Fibroblast of the conjunctiva (primary cell): ENCODE measurements around the gene CXXC5.
"Not testable (repeated sequence)": the region's sequence is repeated elsewhere in the genome, so short reads cannot be mapped to it uniquely, and the experiment has no call there.

Experiments used
- DNase-seq: peaks from one replicate; pipeline ENCODE4 v3.0.0-alpha.2; 2010; ENCODE audit warnings: low read depth

Gene CXXC5

DNA sequence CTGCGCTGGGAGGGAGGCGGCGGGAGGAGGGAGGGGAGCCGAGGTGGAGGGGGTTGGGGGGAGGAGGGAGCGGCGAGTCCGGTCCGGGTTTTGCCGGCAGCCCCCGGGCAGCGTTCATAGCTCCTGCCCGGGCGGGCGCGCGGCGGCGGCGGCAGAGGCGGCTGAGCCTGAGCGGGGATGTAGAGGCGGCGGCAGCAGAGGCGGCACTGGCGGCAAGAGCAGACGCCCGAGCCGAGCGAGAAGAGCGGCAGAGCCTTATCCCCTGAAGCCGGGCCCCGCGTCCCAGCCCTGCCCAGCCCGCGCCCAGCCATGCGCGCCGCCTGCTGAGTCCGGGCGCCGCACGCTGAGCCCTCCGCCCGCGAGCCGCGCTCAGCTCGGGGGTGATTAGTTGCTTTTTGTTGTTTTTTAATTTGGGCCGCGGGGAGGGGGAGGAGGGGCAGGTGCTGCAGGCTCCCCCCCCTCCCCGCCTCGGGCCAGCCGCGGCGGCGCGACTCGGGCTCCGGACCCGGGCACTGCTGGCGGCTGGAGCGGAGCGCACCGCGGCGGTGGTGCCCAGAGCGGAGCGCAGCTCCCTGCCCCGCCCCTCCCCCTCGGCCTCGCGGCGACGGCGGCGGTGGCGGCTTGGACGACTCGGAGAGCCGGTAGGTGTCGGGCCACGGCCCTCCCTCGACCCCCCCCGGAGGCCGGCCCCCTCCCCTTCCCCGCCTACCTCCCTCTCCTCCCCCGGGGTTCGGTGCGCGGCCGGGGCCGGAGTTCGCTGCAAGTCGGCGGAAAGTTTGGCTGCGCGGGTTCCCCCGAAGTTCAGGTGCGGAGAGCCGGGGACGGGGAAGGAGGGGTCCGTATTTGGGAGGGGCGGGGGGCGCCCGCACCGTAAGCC is at the start of gene CXXC5:
TSS of gene CXXC5 (plus strand) at position 145 of the 877 bp plus-strand sequence. CDS start 32,175 bp downstream, outside the sequence.
- peak; percentile 58 for DNase-seq

DNA sequence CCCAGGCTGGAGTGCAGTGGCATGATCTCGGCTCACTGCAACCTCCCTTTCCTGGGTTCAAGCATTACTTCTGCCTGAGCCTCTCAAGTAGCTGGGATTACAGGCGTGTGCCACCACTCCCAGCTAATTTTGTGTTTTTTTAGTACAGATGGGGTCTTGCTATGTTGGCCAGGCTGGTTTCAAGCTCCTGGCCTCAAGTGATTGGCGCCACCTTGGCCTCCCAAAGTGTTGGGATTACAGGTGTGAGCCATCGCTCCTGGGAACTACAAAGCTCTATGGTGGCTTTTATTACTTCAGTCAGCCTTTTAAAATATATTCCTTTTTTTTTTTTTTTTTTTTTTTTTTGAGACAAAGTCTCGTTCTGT is 49.6 kb upstream of the CXXC5 start:
- not testable (repeated sequence) for DNase-seq

DNA sequence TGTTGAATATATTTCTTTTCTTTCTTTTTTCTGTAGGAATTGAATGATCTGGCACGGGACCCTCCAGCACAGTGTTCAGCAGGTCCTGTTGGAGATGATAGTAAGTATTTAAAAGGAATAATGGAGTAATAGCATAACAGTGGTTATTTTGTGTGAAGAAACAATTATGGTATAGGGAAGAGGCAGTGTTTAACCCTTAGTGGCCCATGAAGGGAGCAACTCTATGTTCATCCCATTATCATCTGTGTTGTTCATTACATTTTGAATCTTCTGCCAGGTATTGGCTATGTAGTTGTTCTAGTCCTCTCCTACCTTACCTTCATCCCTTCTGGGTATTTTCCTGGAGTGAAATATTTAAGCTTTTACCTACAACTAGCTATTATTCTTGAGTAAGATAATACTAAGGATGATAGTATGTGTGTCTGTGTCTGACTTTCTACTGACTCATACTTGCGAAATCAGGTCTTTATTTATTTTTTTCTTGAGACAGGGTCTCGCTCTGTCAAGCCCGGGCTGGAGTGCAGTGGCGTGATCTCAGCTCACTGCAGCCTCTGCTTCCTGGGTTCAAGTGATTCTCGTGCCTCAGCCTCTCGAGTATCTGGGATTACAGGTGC is 47.7 kb upstream of the CXXC5 start:
- peak; percentile 10 for DNase-seq

DNA sequence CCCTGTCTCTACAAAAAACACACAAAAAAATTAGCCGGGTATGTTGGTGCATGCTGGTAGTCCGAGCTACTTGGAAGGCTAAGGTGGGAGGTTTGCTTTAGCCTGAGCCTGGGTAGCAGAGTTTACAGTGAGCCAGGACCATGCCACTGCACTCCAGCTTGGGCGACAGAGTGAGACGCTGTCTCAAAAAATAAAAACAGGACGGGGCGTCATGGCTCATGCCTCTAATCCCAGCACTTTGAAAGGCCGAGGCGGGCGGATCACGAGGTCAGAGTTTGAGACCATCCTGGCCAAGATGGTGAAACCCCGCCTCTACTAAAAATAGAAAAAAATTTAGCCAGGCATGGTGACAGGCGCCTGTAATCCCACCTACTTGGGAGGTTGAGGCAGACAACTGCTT is 46.7 kb upstream of the CXXC5 start:
- DNase-seq: no peak

DNA sequence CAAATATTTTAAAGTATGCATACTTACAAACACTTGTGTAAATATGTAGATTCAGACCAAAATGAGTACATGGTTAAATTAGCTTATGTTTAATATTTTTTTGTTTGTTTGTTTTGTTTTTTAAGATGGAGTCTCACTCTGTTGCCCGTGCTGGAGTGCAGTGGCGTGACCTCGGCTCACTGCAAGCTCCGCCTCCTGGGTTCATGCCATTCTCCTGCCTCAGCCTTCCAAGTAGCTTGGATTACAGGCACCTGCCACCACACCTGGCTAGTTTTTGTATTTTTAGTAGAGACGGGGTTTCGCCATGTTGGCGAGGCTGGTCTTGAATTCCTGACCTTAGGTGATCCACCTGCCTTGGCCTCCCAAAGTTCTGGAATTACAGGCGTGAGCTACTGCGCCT is 46.2 kb upstream of the CXXC5 start:
- not testable (repeated sequence) for DNase-seq

DNA sequence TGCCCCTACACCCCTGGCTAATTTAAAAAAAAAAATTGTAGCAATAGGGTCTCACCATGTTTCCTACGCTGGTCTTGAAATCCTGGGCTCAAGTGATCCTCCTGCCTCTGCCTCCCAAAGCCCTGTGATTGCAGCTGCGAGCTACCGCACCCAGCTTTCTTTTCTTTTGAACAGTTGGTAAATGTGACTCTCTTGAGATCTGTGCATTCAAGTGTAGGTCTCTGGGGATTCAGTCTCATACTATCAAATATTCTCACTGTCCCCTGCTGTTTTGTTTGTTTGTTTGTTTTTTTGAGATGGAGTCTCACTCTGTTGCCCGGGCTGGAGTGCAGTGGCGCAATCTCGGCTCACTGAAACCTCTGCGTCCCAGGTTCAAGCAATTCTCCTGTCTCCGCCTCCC is 42.3 kb upstream of the CXXC5 start:
- DNase-seq: no peak

DNA sequence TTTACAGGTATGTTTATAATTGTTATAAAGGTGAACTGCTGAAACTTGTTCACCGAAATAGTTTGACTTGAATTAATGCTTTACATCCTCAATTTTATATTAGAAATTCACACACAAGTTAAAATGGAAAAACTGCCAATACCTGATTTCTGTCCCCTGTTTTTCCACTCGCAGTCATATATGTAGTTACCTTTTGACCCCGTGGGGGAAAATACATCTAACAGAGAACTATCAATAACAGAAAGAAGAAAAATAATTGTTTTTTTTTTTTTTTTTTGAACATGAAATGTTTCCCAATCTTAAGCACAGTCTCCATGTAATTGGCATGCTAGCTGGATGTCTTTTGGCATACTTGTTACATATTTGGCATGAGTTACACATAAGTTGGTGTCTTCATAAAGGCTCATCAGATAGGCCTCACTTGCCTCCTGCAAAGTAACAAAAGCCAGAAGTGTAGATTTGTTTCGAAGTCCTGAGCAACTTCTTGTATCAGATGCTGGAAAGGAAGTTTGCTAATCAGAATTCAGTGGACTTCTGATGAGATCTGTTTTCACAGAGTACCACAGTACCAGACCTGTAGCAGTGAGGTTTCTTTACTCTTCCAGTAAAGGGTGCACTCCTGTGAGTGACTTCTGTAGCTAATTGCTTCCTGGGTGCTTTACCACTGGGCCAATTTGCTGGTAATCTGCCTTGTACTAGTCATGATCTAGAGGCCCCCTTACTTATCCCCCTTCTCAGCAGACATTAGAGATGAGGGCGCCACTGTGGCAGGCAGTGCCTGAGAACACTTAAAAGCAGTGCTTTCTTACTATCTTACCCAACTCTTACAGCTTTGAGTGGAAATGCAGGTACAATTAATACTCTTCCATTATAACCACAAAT is 36.2 kb upstream of the CXXC5 start:
- peak; percentile 17 for DNase-seq

DNA sequence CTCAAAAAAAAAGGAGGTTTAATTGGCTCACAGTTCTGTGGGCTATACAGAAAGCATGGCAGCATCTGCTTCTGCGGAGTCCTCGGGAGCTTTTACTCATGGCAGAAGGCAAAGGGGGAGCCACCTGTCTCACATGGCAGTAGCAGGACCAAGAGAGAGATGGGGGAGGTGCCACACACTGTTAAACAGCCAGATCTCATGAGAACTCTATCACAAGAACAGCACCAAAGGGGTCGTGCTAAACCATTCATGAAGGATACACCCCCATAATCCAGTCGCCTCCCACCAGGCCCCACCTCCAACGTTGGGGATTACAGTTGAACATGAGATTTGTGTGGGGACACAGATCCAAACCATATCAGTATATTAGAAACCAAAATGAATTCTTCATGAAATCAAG is 28.3 kb upstream of the CXXC5 start:
- DNase-seq: no peak

DNA sequence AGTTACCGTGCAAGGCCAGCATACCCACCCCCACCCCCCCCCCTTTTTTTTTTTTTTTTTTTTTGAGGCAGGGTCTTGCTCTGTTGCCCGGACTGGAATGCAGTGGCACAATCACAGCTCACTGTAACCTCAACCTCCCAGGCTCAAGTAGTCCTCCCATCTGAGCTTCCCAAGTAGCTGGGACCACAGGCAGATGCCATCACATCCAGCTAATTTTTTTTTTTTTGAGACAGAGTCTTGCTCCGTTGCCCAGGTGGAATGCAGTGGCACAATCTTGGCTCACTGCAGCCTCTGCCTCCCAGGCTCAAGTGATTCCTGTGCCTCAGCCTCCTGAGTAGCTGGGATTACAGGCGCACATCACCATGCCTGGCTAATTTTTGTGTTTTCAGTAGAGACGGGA is 22.8 kb upstream of the CXXC5 start:
- DNase-seq: not testable (repeated sequence)

DNA sequence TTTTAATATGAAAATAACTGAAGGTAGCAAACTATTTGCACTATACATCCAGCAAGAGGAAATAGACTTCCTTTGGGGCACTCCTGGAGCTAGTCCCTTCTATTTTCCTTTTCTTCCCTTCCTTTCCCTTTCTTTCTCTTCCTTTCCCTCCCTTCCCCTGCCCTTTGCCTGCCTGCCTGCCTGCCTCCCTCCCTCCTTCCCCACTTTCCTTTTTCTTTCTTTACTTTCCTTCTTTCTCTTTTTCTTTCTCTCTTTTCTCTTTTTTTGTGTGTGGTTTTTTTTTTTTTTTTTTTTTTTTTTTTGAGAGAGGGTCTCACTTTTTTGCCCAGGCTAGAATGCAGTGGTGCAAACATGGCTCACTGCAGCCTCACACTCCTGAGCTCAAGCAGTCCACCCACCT is 17.3 kb upstream of the CXXC5 start:
- no peak for DNase-seq

DNA sequence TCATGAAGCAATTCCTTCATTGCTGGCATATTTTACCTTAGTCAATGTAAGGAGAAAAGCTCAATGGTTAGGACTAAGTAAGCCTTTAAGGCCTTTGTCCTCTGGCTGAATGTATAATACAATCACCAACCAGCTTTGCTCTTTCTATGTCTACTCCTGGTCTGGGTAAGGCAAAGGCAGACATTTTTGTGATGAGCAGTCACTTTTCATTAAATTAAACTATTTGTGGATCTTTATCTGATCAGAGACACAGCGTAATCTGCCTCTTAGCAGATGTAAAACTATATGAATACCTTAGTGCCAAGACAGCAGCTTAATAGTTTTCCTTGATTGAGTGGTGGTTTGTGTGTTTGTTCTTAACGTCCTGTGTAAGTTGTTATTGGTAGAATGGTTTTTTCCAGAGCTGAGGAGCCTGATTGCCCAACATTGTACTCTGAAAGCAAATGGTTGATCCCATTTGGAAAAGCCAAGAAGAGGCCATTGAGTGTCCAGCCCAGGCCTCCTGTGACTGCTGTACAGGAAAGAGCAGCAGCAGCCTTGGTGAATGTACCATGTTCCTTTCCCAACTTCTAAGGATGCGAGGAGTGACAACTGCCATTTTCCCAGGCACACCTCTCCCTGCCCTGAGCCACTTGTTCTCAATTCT is 16.5 kb upstream of the CXXC5 start:
- no peak for DNase-seq

DNA sequence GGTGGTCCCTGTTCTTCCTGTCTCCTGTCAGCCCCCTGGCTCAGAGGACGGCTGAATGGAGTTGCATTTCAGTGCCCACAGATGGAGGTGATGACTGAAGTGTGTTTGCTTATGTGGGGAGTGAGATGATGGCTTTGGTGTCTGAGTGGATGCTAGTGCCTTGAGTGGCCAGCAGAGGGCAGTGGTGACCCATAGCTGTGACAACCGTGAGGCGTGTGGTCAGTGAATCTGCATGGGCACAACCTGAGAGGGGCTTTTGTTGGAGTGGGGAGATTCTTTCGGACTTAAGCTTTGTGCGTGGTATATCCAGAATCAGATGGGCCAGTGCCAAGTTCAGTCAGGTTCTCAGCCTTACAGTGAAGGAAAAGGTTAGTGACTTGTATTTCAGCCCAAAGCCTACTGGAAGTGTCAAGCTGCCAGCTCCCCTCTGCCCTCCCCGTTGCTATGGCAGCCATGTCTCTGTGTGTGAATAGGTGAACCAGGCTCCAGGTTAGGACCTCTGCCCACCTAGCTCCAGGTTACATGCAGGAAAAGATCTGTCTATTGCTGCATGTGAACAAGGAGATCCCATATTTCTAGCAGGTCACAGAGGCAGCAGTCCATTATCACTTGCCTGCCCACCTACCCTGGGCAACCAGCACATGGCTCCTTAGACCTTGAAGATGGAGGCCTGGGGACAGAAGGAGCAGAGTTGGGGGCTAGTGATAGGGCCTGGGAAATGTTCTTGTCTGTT is 14.7 kb upstream of the CXXC5 start:
- peak; percentile 59 for DNase-seq

DNA sequence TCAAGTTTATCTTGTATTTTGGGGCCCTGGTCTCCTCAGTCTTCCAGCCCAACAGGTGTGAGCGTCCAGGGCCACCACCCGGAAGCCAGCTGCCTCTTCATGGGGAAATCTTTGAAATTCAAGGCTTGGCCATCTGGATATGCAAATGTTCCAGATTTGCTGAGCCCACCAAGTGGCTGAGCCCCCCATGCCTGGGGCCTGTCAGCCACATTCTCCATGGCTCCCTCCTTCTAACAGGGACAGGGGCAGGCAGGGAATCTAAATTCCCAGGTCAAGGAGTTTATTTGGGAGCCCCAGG is 14.2 kb upstream of the CXXC5 start:
- no peak for DNase-seq

DNA sequence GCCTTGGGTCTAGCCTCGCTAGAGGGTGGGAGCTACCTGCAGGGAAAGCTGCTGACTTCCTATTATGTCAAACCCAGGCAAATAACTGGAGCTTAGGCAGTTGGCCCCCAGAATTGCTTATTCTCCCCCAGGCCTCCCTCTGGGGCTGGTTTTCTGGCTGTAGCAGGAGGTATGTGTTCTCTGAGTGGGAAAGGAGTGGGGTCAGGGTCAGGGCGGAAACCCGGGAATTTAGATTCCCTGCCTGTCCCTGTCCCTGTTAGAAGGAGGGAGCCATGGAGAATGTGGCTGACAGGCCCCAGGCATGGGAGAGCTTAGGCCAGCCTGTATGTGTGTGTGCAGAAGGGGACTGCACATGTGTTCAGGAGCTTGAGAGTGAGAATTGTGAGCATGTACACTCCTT is 13.6 kb upstream of the CXXC5 start:
- no peak for DNase-seq

DNA sequence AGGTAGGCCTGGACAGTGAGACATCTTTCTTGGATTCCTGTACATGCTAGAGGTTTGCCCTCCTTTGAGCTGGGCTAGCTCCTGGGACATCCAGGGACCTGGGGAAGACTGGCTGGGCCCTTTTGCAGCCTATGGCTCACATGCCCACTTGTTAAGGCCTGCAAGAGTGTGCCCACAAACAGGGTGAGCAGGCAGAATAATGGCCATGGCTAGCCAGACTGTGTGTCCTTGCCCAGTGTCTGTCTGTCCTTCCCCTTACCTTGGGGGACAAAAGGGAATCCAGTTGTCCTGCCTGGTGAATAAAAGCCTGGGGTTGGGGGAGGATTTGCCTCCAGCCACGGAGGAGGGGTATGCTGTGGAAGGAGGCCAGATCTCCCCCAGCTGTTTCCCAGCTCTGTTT is 13.0 kb upstream of the CXXC5 start:
- DNase-seq: no peak

DNA sequence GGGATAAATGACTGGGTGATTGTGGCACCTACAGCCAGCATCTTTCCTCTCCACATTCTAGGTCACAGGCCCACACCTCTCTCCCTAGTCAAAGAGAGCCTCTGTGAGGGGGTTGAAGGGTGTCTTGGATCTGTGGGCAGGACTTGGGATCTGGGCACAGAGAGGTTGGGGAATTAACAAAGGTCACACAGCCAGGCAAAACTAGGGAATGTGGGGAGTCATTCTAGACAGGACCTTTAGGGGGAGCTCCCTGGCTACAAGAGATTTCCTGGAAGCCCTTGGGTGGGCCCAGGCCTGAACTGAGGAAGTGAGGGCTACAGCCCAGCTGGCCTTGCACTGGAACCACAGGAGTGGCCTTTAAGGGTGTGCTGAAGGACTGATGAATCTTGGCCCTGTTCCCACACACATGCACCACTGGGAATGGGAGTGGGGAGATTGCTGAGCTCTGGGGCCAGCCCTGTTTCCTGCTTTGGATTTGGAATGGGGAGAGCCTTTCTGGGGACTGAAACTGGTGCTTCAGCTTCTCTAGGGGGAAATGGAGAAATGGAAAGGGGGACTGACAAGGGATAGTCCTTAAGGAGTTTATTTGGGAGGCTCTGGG is 12.4 kb upstream of the CXXC5 start:
- peak; percentile 90 for DNase-seq

DNA sequence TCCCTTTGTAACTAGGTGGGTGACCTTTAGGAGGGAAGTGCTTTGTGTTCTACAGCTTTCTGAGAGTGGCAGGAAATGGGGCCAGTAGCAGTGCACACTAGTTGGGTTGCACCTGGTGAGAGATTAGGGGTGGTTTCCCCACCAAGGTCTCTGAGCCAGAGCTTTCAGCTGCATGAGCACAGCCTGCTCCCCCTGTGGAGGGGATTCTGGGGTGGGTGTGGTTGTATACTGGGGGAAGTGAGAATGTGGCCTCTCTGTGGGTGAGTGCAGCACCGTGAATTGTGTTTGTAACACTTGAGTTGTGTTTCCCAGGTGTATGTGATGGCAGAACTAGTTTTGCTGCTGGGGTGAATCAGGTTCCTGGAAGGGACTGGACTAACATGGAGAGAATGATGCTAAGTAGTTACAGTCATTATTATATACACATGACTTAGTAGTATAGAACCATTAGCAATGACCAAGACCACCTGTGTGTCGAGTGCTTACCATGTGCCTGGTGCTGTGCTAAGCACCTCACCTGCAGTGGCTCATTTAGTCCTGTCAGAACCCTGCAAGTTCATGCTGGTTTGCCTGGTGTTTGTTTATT is 11.8 kb upstream of the CXXC5 start:
- no peak for DNase-seq

DNA sequence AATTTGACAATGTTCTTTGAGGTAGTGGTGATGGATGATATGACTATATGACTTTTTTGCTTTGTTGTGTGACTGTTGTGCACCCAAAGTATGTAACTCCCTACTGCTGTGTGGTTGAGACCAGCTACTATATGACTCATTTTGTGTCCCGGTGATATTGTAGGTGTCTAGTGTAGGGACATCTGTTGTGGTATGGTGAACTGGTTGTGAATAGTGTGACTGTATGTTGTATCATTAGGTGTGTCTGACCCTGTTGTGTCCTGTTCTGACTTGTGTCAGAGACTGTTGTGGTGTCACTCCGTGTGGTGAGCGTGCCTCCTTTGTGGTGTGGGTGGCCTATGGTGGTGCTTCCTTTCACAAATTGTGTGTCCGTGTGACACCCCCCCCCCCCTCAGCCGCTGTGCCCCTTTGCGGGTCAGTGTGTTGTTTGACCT is 11.2 kb upstream of the CXXC5 start:
- DNase-seq: no peak

DNA sequence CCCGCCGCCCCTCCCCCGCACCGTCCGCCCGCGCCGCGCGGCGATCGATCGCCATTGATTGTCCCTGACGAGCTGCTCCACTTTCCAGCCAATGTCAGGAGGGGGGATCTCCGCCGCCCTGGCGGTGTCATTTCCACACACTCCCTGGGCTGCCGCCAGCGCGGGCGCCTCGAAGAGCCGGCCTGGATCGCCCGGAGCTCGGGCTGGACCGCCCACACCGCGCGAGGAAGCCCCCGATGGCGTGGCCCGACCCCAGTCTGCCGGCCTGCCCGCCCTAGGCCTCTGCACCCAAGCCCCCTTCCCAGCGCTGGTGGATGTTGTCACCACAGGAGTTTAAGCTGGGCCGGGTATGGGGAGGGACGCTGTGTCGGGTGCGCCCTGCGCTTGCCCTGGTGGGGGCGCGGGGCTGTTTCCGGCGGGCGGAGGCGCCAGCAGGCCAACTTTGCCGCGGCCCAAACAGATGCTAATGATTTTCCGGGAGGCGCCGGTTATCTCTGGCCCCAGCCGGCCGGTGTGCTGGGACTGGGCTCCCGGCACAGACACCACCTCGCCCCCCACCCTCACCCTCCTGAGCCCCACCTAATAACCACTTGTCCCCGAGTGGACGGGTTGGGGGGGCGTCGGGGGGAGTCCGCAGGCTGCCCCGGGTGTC is 10.6 kb upstream of the CXXC5 start:
- peak; percentile 42 for DNase-seq

DNA sequence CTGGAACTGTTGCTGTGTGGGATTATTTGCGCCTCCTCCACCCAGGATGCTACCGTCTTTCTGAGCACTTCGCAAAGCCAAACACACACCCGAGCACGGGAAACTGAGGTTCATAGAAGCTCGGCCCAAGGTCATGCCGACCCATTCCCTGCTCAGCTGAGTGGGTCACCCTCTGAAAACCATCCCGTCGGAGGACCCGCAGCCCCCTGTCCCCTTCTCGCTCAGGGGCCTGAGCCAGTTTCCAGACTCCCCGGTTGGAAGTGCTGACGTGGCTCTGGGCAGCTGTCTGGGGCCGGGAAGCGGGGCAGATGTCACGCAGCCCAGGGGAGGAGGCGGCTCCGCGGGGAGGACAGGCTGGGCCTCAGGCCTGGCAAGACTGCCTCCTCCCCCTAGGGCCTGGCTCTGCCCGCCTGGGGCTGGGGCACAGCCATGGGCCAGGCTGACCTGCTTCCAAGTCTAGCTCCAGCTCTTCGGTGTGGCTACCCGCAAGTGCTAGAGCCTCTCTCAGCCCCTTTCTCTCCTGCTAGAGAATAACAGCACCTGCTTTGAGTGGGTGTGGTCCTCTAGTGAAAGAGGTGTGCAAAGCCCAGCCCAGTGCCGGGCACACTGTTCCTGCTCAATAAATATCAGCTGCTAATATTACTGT is 9.9 kb upstream of the CXXC5 start:
- DNase-seq: peak; percentile 46
